Endometrial microvascular endothelial cells (primary cell): ENCODE results near the gene PTGIR. TPM values are rescaled to one million over a fixed set of nuclear protein-coding genes. Genes with fewer than 3 reads are reported as not detected.

ENCODE experiments used
- in situ Hi-C: cut with HindIII; loops from 2 replicates; pipeline ENCODE4 v1.10.0; 2017; ENCODE audit warnings: low sequenced_read_pairs, low pct_unique_long_range_greater_than_20kb; ENCODE audit errors: inconsistent ontology term
- total RNA-seq: library from RNA; depleted of rRNA; stranded (reverse); fragments of >200 nt; gene quantifications from one replicate; pipeline ENCODE4 v1.2.3, GENCODE V29; 2015; ENCODE audit errors: inconsistent ontology term

Gene PTGIR
- total RNA-seq, 1 donor from 2014 or later = 0.46 TPM

GRCh38 chr19:46618670-46619231 lies 6.1 kb downstream of the PTGIR start:
- in situ Hi-C loops = no loop called here

- in situ Hi-C loops = no loop called here
These were observed 7.3 kb downstream of the PTGIR start for GRCh38 chr19:46617601-46618000.

GRCh38 chr19:46616631-46617322 lies 8.1 kb downstream of the PTGIR start:
- in situ Hi-C loops = no loop called here

- in situ Hi-C loops = no loop called here
These were observed 8.9 kb downstream of the PTGIR start for GRCh38 chr19:46615966-46616365.

- in situ Hi-C loops = no loop called here
These were observed 10.7 kb downstream of the PTGIR start for GRCh38 chr19:46614114-46614722.

GRCh38 chr19:46613525-46613924 lies 11.4 kb downstream of the PTGIR start:
- in situ Hi-C loops = no loop called here

GRCh38 chr19:46611776-46612175 lies 13.1 kb downstream of the PTGIR start:
- in situ Hi-C loops = no loop called here

- in situ Hi-C loops = no loop called here
These were observed 13.8 kb downstream of the PTGIR start for GRCh38 chr19:46610851-46611770.

GRCh38 chr19:46610413-46610775 lies 14.5 kb downstream of the PTGIR start:
- in situ Hi-C loops = no loop called here

GRCh38 chr19:46609511-46610412 lies 15.1 kb downstream of the PTGIR start:
- in situ Hi-C loops = no loop called here

GRCh38 chr19:46608581-46609345 lies 16.1 kb downstream of the PTGIR start:
- in situ Hi-C loops = no loop called here

- in situ Hi-C loops = no loop called here
These were observed 16.7 kb downstream of the PTGIR start for GRCh38 chr19:46608178-46608577.

GRCh38 chr19:46607448-46607841 lies 17.4 kb downstream of the PTGIR start:
- in situ Hi-C loops = no loop called here

- in situ Hi-C loops = no loop called here
These were observed 18.0 kb downstream of the PTGIR start for GRCh38 chr19:46606681-46607447.

- in situ Hi-C loops = no loop called here
These were observed 18.9 kb downstream of the PTGIR start for GRCh38 chr19:46606019-46606418.

GRCh38 chr19:46605356-46605821 lies 19.5 kb downstream of the PTGIR start:
- in situ Hi-C loops = no loop called here

GRCh38 chr19:46604781-46605355 lies 20.0 kb downstream of the PTGIR start:
- in situ Hi-C loops = no loop called here
